ENCODE measurements around the gene EDAR. TPM values are rescaled to one million over a fixed set of nuclear protein-coding genes. Genes with fewer than 3 reads are reported as not detected.

EDAR gene
- polyA plus RNA-seq, 2 of the 4 experiments (the other 2 are of a cell fraction): 0.05 to 0.26 TPM

DNA sequence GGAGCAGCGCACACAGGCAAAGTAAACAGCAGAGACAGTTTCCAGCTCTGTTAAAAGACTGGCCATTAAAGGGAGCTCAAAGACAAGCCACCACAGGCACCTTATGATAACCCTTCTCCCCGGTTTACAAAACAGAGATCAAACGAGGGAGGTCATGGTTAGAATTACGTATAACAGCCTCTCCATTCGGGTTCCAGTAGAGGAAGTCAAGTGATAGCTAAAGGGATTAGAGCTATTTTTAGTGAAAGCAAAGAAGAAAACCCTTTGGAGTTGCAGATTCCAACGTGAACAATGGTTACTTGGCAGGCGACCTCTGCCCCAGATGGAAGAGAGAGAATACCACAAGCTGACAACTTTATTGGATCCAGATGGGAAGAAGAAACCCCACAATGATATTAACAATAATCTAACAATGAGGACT, 31.2 kb upstream of the EDAR start:
- WGBS (ENCODE audit: missing lambda C conversion rate): 17% methylated on average over 7 of the region's 7 CpGs
- FAIRE-seq: no peak
- Histone ChIP-seq H3K9me3 (no peaks in the 10 kb centered on the region), H3K4me2 (no peak overlapping the region), H3K27ac (no peak overlapping the region), H3K4me1 (no peaks in the 10 kb centered on the region), H3K4me3 (no peak overlapping the region)
- no peak for ATAC-seq
- TF ChIP-seq ZSCAN20 (CRISPR knock-in tag; IDR thresholded peaks at IDR 0.05) (no peak), CBX2 (IDR thresholded peaks at IDR 0.05; ENCODE audit: borderline replicate concordance, low read depth) (no peak), POLR2A (IDR thresholded peaks at IDR 0.05; ENCODE audit: low read length) (no peak), FOXS1 (CRISPR knock-in tag; IDR thresholded peaks at IDR 0.05) (no peak), MAFK (IDR thresholded peaks at IDR 0.05; ENCODE audit: partially characterized antibody) (no peak), KDM1A (IDR thresholded peaks at IDR 0.05; ENCODE audit: low read depth) (no peak), BHLHE40 (IDR thresholded peaks at IDR 0.05; ENCODE audit: low read depth, low read length) (no peak), JUN (IDR thresholded peaks at IDR 0.05) (no peak), FOSB (CRISPR knock-in tag; IDR thresholded peaks at IDR 0.05) (no peak), MYC (IDR thresholded peaks at IDR 0.05; ENCODE audit: borderline replicate concordance, low read length) (no peak), HOXB5 (CRISPR knock-in tag; IDR thresholded peaks at IDR 0.05) (no peak)
- TF ChIP-seq, protein P1, sequence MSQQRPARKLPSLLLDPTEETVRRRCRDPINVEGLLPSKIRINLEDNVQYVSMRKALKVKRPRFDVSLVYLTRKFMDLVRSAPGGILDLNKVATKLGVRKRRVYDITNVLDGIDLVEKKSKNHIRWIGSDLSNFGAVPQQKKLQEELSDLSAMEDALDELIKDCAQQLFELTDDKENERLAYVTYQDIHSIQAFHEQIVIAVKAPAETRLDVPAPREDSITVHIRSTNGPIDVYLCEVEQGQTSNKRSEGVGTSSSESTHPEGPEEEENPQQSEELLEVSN (IDR thresholded peaks at IDR 0.05; ENCODE audit: borderline replicate concordance, low read depth): no peak
- CTCF ChIA-PET: interaction anchor here (0.8 to 1.7 kb wide), 2 partner anchors 9 to 27 kb away, joined by 4 to 6 read pairs; no protein-coding TSS in a partner anchor
- POLR2A ChIA-PET: no interaction called here
- no peak for DNase-seq (ENCODE audit: low read depth in 1 of 2, low spot score in 1 of 2)

DNA sequence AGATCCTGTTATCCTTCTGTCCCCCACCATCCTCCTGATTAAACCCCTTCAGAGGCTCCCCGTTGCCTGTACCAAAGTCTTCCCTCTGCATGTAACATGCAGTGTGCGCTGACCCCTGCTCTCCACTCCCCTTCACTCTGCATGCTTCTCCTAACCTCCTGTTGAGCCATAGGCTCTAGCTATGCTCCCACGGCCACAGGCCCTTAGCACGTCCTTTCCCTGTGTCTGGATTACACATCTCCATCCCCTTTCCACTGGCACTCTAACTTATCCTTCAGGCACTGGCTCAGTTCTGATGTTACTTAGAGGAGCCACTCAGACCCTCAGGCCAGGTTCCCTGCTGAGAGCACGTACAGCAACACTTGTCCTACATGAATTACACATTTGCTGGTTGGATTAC, 29.4 kb upstream of the EDAR start:
- WGBS (ENCODE audit: missing lambda C conversion rate): 51% methylated on average over 5 of the region's 5 CpGs

DNA sequence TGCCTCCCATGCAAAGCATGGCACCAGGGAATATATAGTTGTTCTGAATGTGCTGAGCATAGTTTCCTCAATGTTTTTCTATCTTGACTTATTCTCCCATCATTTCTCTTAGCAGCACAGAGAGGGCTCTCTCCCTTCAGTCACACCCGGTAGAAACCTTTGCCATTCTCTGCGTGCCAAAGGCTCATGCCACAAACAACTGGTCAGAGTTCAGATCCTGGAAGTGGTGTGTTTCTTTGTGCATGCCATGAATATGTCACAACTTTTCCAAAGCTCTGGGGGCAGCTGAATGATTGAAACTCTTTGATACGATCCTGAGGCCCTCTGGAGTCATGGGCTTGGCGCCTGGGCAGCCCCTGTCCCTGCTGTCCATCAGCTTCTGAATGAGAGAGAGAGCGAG, 28.0 kb upstream of the EDAR start:
- Histone ChIP-seq H3K4me2 (no peak overlapping the region), H3K9me3 (no peaks in the 10 kb centered on the region), H3K4me3 (no peak overlapping the region), H3K4me1 (no peaks in the 10 kb centered on the region), H3K27ac (no peak overlapping the region)
- ATAC-seq (no peak), DNase-seq (ENCODE audit: low read depth in 1 of 2, low spot score in 1 of 2) (no peak), FAIRE-seq (no peak)
- CTCF ChIA-PET: interaction anchor here (1.0 kb wide), 1 partner anchor 28 kb away, joined by 3 read pairs; no protein-coding TSS in a partner anchor
- whole genome bisulfite sequencing (ENCODE audit: missing lambda C conversion rate): 67% methylated on average over 5 of the region's 5 CpGs
- POLR2A ChIA-PET: no interaction called here
- TF ChIP-seq FOSB (CRISPR knock-in tag; IDR thresholded peaks at IDR 0.05): no peak
- no peak for TF ChIP-seq GATA3 (IDR thresholded peaks at IDR 0.05; ENCODE audit: borderline replicate concordance)
- TF ChIP-seq MYC (IDR thresholded peaks at IDR 0.05; ENCODE audit: borderline replicate concordance, low read length): no peak
- TF ChIP-seq KDM1A (IDR thresholded peaks at IDR 0.05; ENCODE audit: low read depth): no peak
- TF ChIP-seq NPAS2 (CRISPR knock-in tag; IDR thresholded peaks at IDR 0.05; ENCODE audit: borderline replicate concordance): no peak
- TF ChIP-seq HOXA7 (CRISPR knock-in tag; IDR thresholded peaks at IDR 0.05): no peak
- TF ChIP-seq CBX8 (IDR thresholded peaks at IDR 0.05): no peak
- no peak for TF ChIP-seq JUNB (IDR thresholded peaks at IDR 0.05)
- no peak for TF ChIP-seq REST (IDR thresholded peaks at IDR 0.05)

More for the DNA sequence above, 29.4 kb upstream of the EDAR start:
- POLR2A ChIA-PET: no interaction called here
- no peaks in the 10 kb centered on the region for H3K4me1 ChIP-seq
- CTCF ChIA-PET: no interaction called here
- TF ChIP-seq HEYL (CRISPR knock-in tag; IDR thresholded peaks at IDR 0.05) (no peak), MYC (IDR thresholded peaks at IDR 0.05; ENCODE audit: borderline replicate concordance, low read length) (no peak), RAD21 (conservative IDR thresholded peaks at IDR 0.05 in 1 of 2, IDR thresholded peaks at IDR 0.05 in 1 of 2) (no peak), HMGXB4 (CRISPR knock-in tag; IDR thresholded peaks at IDR 0.05; ENCODE audit: borderline replicate concordance) (no peak), BHLHE40 (IDR thresholded peaks at IDR 0.05; ENCODE audit: low read depth, low read length) (no peak), JUNB (IDR thresholded peaks at IDR 0.05) (no peak), MAZ (IDR thresholded peaks at IDR 0.05; ENCODE audit: borderline replicate concordance, low read depth, low read length) (no peak), ZC3H11A (IDR thresholded peaks at IDR 0.05) (no peak), JUN (IDR thresholded peaks at IDR 0.05) (no peak), ELK1 (IDR thresholded peaks at IDR 0.05; ENCODE audit: low read depth, low read length) (no peak), NR3C1 (IDR thresholded peaks at IDR 0.05) (no peak), NFE2L2 (conservative IDR thresholded peaks at IDR 0.05; ENCODE audit: low read length) (no peak)
- FAIRE-seq (no peak), ATAC-seq (no peak; a peak in 1 of 6 replicates), DNase-seq (ENCODE audit: low read depth in 1 of 2, low spot score in 1 of 2) (no peak)
- H3K27ac ChIP-seq: no peak overlapping the region
- no peak overlapping the region for H3K4me2 ChIP-seq
- no peak overlapping the region for H3K4me3 ChIP-seq
- H3K9me3 ChIP-seq: no peaks in the 10 kb centered on the region
